ENCODE measurements around the gene PCBP4.

Gene PCBP4

GRCh38 chr3:51967384-51968169 lies at the start of gene PCBP4:
Gene PCBP4, minus strand, starts transcription at chr3:51967454. Its CDS starts 6,214 bp downstream, at chr3:51961240.
- Histone ChIP-seq H4K20me1 (ENCODE audit: low read depth, low read length) (no peaks in the 10 kb centered on the region), H3K9ac (ENCODE audit: low read length) (peak within 1 kb of the TSS; percentile 62), H2AFZ (ENCODE audit: low read depth, low read length, severe bottlenecking) (peak within 1 kb of the TSS; percentile 42), H3K27me3 (ENCODE audit: low read length) (no peaks in the 10 kb centered on the region), H3K4me3 (ENCODE audit: insufficient read depth, low read length, poor library complexity, severe bottlenecking) (peak within 1 kb of the TSS; percentile 56), H3K9me3 (ENCODE audit: insufficient read depth, low read length) (no peaks in the 10 kb centered on the region), H3F3A (ENCODE audit: insufficient read depth) (0 out of 2 replicates have a peak, but pooled peaks cover 7% of the 10 kb centered on the region), H3K9me2 (replicated peaks; ENCODE audit: insufficient read depth, low read length) (no peaks in the 10 kb centered on the region), H3K27ac (ENCODE audit: low read depth, low read length) (peak within 1 kb of the TSS; percentile 32; the same call in 1 of the 2 replicates), H3K79me2 (ENCODE audit: insufficient read depth, low read length) (no peaks in the 10 kb centered on the region), H3K4me2 (ENCODE audit: low read depth, low read length, poor library complexity, severe bottlenecking) (peak within 1 kb of the TSS; percentile 75), H3K36me3 (ENCODE audit: low read length) (no peaks in the 10 kb centered on the region)
- TF ChIP-seq EZH2phosphoT487 (conservative IDR thresholded peaks at IDR 0.05; ENCODE audit: low read length): no peak
- no peak for TF ChIP-seq CTCF (IDR thresholded peaks at IDR 0.05; ENCODE audit: insufficient read depth, low read length, poor library complexity, severe bottlenecking)

- no peaks in the 10 kb centered on the region for H4K20me1 ChIP-seq (ENCODE audit: low read depth, low read length)
- no peak overlapping the region for H3K9ac ChIP-seq (ENCODE audit: low read length)
- no peaks in the 10 kb centered on the region for H3K9me2 ChIP-seq (replicated peaks; ENCODE audit: insufficient read depth, low read length)
- H3K27me3 ChIP-seq (ENCODE audit: low read length): no peaks in the 10 kb centered on the region
- H3K27ac ChIP-seq (ENCODE audit: low read depth, low read length): no peak overlapping the region
- no peak overlapping the region for H3K4me2 ChIP-seq (ENCODE audit: low read depth, low read length, poor library complexity, severe bottlenecking)
- TF ChIP-seq EZH2phosphoT487 (conservative IDR thresholded peaks at IDR 0.05; ENCODE audit: low read length): no peak
- no peak for TF ChIP-seq CTCF (IDR thresholded peaks at IDR 0.05; ENCODE audit: insufficient read depth, low read length, poor library complexity, severe bottlenecking)
- H3K4me3 ChIP-seq (ENCODE audit: insufficient read depth, low read length, poor library complexity, severe bottlenecking): no peak overlapping the region
- no peak overlapping the region for H2AFZ ChIP-seq (ENCODE audit: low read depth, low read length, severe bottlenecking)
- H3K36me3 ChIP-seq (ENCODE audit: low read length): no peaks in the 10 kb centered on the region
- H3K9me3 ChIP-seq (ENCODE audit: insufficient read depth, low read length): no peaks in the 10 kb centered on the region
- H3F3A ChIP-seq (ENCODE audit: insufficient read depth): no peaks in the 10 kb centered on the region
- H3K79me2 ChIP-seq (ENCODE audit: insufficient read depth, low read length): no peaks in the 10 kb centered on the region
Measured at GRCh38 chr3:52015438-52016228, 48.4 kb upstream of the PCBP4 start.

- no peak for TF ChIP-seq CTCF (IDR thresholded peaks at IDR 0.05; ENCODE audit: insufficient read depth, low read length, poor library complexity, severe bottlenecking)
- no peak overlapping the region for H3K27ac ChIP-seq (ENCODE audit: low read depth, low read length)
Measured at GRCh38 chr3:52014613-52015012, 47.4 kb upstream of the PCBP4 start.

More at GRCh38 chr3:52014613-52015012, 47.4 kb upstream of the PCBP4 start:
- Histone ChIP-seq H3K4me3 (ENCODE audit: insufficient read depth, low read length, poor library complexity, severe bottlenecking) (no peak overlapping the region), H3F3A (ENCODE audit: insufficient read depth) (no peaks in the 10 kb centered on the region), H3K36me3 (ENCODE audit: low read length) (no peaks in the 10 kb centered on the region), H3K9me2 (replicated peaks; ENCODE audit: insufficient read depth, low read length) (no peaks in the 10 kb centered on the region), H3K27me3 (ENCODE audit: low read length) (no peaks in the 10 kb centered on the region), H3K4me2 (ENCODE audit: low read depth, low read length, poor library complexity, severe bottlenecking) (no peak overlapping the region), H3K79me2 (ENCODE audit: insufficient read depth, low read length) (no peaks in the 10 kb centered on the region), H3K9me3 (ENCODE audit: insufficient read depth, low read length) (no peaks in the 10 kb centered on the region), H2AFZ (ENCODE audit: low read depth, low read length, severe bottlenecking) (no peak overlapping the region), H3K9ac (ENCODE audit: low read length) (no peak overlapping the region), H4K20me1 (ENCODE audit: low read depth, low read length) (no peaks in the 10 kb centered on the region)
